Choroid plexus epithelial cell (primary cell): ENCODE data around the gene MASP1.
A peak's percentile ranks its signal among the peaks of the same experiment; 100 is the strongest.

ENCODE experiments used
- DNase-seq: peaks from one replicate; pipeline ENCODE4 v3.0.0-alpha.2; 2010; ENCODE audit warnings: low read depth
- H3K4me3 ChIP-seq: 2 replicates; pipeline ENCODE4 v1.5.1; 2011; ENCODE audit warnings: low read depth, mild to moderate bottlenecking, control low read depth, low read length, moderate library complexity
- CTCF ChIP-seq: conservative IDR thresholded peaks from 2 replicates; pipeline ENCODE4 v1.5.1; 2011; ENCODE audit warnings: low read depth, mild to moderate bottlenecking, control low read depth, inconsistent platforms, low read length, moderate library complexity

MASP1 gene

GRCh38 chr3:187291512-187292132 is at the start of gene MASP1:
Gene MASP1, minus strand, starts transcription at chr3:187291737. Its CDS starts 105 bp downstream, at chr3:187291632.
- no peak for DNase-seq
- no peak for TF ChIP-seq CTCF

GRCh38 chr3:187340578-187340977 is 49.0 kb upstream of the MASP1 start:
- TF ChIP-seq CTCF, result no peak
- H3K4me3 ChIP-seq, result no peak overlapping the region
- DNase-seq, result no peak

More at GRCh38 chr3:187291512-187292132, at the start of gene MASP1:
- peak within 1 kb of the TSS; percentile 5 for H3K4me3 ChIP-seq

GRCh38 chr3:187336322-187336721 is 44.8 kb upstream of the MASP1 start:
- DNase-seq, result no peak
- H3K4me3 ChIP-seq, result no peak overlapping the region
- no peak for TF ChIP-seq CTCF

GRCh38 chr3:187334904-187335303 is 43.4 kb upstream of the MASP1 start:
- TF ChIP-seq CTCF, result no peak
- DNase-seq, result no peak
- H3K4me3 ChIP-seq, result no peak overlapping the region

- no peak for TF ChIP-seq CTCF
- no peak for DNase-seq
- no peak overlapping the region for H3K4me3 ChIP-seq
Observed at GRCh38 chr3:187328691-187329090, 37.2 kb upstream of the MASP1 start.

GRCh38 chr3:187327845-187328244 is 36.3 kb upstream of the MASP1 start:
- DNase-seq, result no peak
- no peak for TF ChIP-seq CTCF
- H3K4me3 ChIP-seq, result no peak overlapping the region

GRCh38 chr3:187325632-187326031 is 34.1 kb upstream of the MASP1 start:
- TF ChIP-seq CTCF, result no peak
- no peak for DNase-seq
- no peak overlapping the region for H3K4me3 ChIP-seq
